MM.1S (cell line): ENCODE results near the gene DENND2D.

ENCODE experiments used
- EZH2 ChIP-seq: fragments of 300-600 bp; sonication (generic); optimal IDR thresholded peaks from 2 replicates; pipeline ENCODE3; 2017; ENCODE audit warnings: low read depth, mild to moderate bottlenecking, antibody characterized with exemption, low read length, mixed read lengths
- EZH2phosphoT487 ChIP-seq: fragments of 300-600 bp; sonication (generic); IDR thresholded peaks from 2 replicates; pipeline ENCODE4 v1.6.1; 2018; ENCODE audit warnings: antibody characterized with exemption, low read length
- TF ChIP-seq, protein P1 (sequence below): fragments of 300-600 bp; sonication (generic); IDR thresholded peaks from 2 replicates; pipeline ENCODE4 v1.5.1; 2016; ENCODE audit warnings: antibody characterized with exemption, low read length, mixed read lengths

DNA sequence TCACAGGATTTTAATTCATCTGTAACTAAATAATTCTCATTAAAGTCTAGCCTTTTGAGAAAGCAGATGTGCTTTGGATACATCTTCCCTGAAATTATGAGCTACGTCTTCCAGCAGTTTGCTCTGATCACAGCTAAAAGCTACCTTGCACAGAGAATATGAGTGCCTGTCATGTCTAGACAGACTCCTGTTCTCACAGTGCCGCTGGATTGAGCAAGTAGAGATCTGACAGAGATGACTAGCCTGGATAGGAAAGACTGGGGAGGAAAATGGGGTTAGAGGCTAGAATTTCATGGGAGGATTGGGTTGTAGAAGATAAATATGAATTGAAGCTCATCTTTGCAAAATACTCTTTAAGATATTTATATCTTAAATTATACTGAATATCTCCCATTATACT lies 36.3 kb downstream of the DENND2D start:
- no peak for TF ChIP-seq EZH2phosphoT487
- TF ChIP-seq, protein P1, sequence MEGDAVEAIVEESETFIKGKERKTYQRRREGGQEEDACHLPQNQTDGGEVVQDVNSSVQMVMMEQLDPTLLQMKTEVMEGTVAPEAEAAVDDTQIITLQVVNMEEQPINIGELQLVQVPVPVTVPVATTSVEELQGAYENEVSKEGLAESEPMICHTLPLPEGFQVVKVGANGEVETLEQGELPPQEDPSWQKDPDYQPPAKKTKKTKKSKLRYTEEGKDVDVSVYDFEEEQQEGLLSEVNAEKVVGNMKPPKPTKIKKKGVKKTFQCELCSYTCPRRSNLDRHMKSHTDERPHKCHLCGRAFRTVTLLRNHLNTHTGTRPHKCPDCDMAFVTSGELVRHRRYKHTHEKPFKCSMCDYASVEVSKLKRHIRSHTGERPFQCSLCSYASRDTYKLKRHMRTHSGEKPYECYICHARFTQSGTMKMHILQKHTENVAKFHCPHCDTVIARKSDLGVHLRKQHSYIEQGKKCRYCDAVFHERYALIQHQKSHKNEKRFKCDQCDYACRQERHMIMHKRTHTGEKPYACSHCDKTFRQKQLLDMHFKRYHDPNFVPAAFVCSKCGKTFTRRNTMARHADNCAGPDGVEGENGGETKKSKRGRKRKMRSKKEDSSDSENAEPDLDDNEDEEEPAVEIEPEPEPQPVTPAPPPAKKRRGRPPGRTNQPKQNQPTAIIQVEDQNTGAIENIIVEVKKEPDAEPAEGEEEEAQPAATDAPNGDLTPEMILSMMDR: no peak
- no peak for TF ChIP-seq EZH2
